Activated T-cell treated with anti-CD3 and anti-CD28 coated beads, Interleukin-2, amount 50 U/mL, for 24 hours (primary cell): ENCODE results near the gene FTMT.
"Not testable (repeated sequence)": the region's sequence is repeated elsewhere in the genome, so short reads cannot be mapped to it uniquely, and the experiment has no call there.

Experiments
- DNase-seq: peaks from one replicate; pipeline ENCODE4 v3.0.0-alpha.2; 2020
- H3K27ac Mint-ChIP-seq: 2 replicates; pipeline ENCODE4 v1.8.0; 2020; ENCODE audit warnings: mild to moderate bottlenecking, mixed read lengths
- H3K27me3 Mint-ChIP-seq: 2 replicates; pipeline ENCODE4 v1.8.0; 2020; ENCODE audit warnings: mixed read lengths
- H3K36me3 Mint-ChIP-seq: 2 replicates; pipeline ENCODE4 v1.8.0; 2020; ENCODE audit warnings: low read depth, mixed read lengths
- H3K4me1 Mint-ChIP-seq: 2 replicates; pipeline ENCODE4 v1.8.0; 2020; ENCODE audit warnings: low read depth, mixed read lengths
- H3K4me3 Mint-ChIP-seq: 2 replicates; pipeline ENCODE4 v1.8.0; 2020; ENCODE audit warnings: mild to moderate bottlenecking, moderate library complexity, mixed read lengths
- H3K9me3 Mint-ChIP-seq: 2 replicates; pipeline ENCODE4 v1.8.0; 2020; ENCODE audit warnings: mixed read lengths

FTMT gene

DNA sequence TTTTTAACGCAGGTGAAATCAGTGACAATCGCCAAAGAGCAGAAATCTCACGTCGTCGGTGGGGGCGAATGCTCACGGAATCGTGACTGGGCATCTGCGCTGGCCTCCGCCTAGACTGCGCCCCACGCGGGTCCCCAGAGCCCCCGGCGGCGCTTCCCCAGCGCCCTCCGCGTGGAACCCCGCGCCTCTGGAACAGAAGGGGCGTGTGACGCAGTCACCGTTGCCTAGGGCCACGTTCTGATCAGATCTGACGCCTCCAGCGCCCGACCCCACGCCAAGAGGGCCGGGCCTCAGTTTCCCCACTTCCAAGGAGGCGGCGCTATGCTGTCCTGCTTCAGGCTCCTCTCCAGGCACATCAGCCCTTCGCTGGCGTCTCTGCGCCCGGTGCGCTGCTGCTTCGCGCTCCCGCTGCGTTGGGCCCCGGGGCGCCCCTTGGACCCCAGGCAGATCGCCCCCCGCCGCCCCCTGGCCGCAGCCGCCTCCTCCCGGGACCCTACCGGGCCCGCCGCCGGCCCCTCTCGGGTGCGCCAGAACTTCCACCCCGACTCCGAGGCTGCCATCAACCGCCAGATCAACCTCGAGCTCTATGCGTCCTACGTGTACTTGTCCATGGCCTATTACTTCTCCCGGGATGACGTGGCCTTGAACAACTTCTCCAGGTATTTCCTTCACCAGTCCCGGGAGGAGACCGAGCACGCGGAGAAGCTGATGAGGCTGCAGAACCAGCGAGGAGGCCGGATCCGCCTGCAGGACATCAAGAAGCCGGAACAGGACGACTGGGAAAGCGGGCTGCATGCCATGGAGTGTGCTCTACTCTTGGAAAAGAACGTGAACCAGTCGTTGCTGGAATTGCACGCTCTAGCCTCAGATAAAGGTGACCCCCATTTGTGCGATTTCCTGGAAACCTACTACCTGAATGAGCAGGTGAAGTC is at the start of gene FTMT:
FTMT (plus strand) TSS at position 240 of the 932 bp plus-strand sequence; CDS start at position 322, 82 bp downstream.
- no peak for DNase-seq
- Mint-ChIP-seq H3K27ac (no peak within 1 kb of the TSS), H3K4me3 (no peak within 1 kb of the TSS), H3K36me3 (no peaks in the 10 kb centered on the region), H3K9me3 (no peaks in the 10 kb centered on the region), H3K4me1 (no peaks in the 10 kb centered on the region), H3K27me3 (no peaks in the 10 kb centered on the region)

DNA sequence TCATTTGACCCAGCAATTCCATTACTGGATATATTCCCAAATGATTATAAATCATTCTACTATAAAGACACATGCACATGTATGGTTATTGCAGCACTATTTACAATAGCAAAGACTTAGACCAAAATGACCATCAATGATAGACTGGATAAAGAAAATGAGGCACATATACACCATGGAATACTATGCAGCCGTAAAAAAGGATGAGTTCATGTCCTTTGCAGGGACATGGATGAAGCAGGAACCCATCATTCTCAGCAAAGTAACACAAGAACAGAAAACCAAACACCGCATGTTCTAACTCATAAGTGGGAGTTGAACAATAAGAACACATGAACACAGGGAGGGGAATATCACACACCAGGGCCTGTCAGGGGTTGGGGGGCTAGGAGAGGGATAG is 46.4 kb upstream of the FTMT start:
- H3K4me1 Mint-ChIP-seq, H3K36me3 Mint-ChIP-seq, H3K27ac Mint-ChIP-seq, H3K9me3 Mint-ChIP-seq, H3K27me3 Mint-ChIP-seq, H3K4me3 Mint-ChIP-seq, DNase-seq: not testable (repeated sequence)

DNA sequence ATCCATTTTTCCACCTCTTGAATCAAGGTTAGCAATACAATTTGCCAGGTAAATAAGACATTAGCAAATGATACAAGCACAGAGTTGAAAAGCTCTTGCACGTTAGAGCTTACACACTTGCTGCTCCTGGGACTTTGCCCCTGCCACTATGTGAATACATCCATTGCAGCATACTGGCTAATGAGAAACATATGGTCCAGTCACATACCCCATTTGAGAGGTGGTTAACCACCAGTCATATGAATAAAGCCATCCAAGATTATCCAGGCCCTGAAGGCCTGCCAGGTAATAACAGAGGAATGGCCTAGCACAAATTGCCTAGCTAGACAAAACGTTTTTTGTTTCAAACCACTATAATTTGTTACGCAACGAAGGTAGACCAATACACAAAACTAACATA is 45.8 kb upstream of the FTMT start:
- Mint-ChIP-seq H3K36me3 (no peaks in the 10 kb centered on the region), H3K27ac (no peak overlapping the region), H3K4me1 (no peaks in the 10 kb centered on the region), H3K27me3 (no peaks in the 10 kb centered on the region), H3K9me3 (peaks cover 4% of the 10 kb centered on the region), H3K4me3 (no peak overlapping the region)
- DNase-seq, result no peak

DNA sequence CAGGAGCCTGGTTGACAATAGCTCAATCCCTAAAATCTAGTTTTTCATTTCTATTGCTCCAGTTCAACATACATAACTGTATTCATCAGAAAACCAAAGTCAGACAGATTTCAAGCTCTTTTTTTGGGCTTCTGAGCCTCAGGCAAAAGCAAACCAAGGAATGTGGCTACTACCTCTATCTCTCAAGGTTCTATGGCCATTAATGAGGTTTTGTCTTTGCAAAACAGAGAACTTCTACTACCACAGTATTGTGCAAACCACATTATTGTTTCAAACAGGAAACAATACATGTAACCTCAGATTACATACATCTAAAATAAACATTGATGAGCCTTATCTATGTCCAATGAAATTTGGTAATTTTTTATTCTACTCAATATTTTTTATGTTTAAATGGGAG is 35.5 kb upstream of the FTMT start:
- Mint-ChIP-seq H3K36me3 (no peaks in the 10 kb centered on the region), H3K27me3 (no peaks in the 10 kb centered on the region), H3K27ac (no peak overlapping the region), H3K4me1 (no peaks in the 10 kb centered on the region), H3K4me3 (no peak overlapping the region), H3K9me3 (peaks cover 7% of the 10 kb centered on the region)
- no peak for DNase-seq

DNA sequence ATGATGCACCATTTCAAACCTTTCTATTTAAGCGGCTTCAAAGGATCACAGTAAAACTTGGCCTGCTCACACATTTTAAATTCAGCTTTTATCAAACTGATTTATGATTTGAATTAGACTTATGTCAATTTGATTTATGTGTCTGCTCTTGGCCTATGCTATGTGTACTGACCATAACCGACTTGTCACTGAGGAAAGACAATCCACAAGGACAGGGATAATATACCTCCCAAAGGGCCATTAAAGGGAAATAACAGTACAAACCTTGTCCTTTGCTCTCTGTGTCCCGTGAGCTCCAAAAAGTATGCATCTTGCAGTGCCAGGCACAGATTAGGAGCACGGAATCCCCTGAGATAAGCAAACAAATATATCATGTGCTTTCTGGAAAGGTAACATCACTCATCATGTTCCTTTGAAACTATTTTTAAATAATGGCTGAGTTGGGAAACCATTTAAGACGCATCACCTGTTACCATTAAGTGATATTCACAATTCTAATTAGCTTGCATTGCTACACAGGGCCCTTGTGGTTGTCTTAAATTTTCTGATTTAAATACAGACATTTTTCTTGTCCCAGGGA is 31.9 kb upstream of the FTMT start:
- Mint-ChIP-seq H3K9me3 (peaks cover 8% of the 10 kb centered on the region), H3K27me3 (no peaks in the 10 kb centered on the region), H3K27ac (no peak overlapping the region), H3K36me3 (no peaks in the 10 kb centered on the region), H3K4me3 (no peak overlapping the region), H3K4me1 (no peaks in the 10 kb centered on the region)
- no peak for DNase-seq

- Mint-ChIP-seq H3K27me3 (peaks cover 2% of the 10 kb centered on the region), H3K27ac (no peak overlapping the region), H3K4me3 (no peak overlapping the region), H3K4me1 (no peaks in the 10 kb centered on the region), H3K9me3 (no peaks in the 10 kb centered on the region), H3K36me3 (no peaks in the 10 kb centered on the region)
- no peak for DNase-seq
Observed at GRCh38 chr5:121833617-121834016, 18.1 kb upstream of the FTMT start.

GRCh38 chr5:121834021-121834420 is 17.7 kb upstream of the FTMT start:
- Mint-ChIP-seq H3K27ac (no peak overlapping the region), H3K9me3 (no peaks in the 10 kb centered on the region), H3K27me3 (peaks cover 2% of the 10 kb centered on the region), H3K4me3 (no peak overlapping the region), H3K4me1 (no peaks in the 10 kb centered on the region), H3K36me3 (no peaks in the 10 kb centered on the region)
- DNase-seq, result no peak

DNA sequence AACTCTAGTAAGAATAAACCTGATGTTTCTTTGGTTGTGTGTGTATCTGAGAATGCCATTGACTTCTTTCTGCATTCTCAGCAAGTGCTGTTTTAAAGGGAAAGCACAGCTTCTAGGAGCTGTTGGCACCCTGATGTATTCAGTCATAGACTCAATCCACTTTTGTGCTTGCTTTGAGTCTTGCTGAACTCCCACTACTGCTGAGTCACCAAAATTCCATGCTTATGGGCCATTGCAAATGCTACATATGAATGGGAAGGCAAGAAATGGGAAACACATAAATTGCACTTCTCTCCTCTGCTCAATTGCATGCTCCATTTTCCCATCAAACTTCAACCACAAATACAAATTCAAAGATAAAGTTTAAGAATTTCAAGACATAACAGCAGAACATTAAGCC is 9.8 kb upstream of the FTMT start:
- no peak overlapping the region for H3K27ac Mint-ChIP-seq
- H3K27me3 Mint-ChIP-seq, result no peaks in the 10 kb centered on the region
- DNase-seq, result no peak
- no peaks in the 10 kb centered on the region for H3K36me3 Mint-ChIP-seq
- H3K9me3 Mint-ChIP-seq, result peaks cover 2% of the 10 kb centered on the region
- H3K4me1 Mint-ChIP-seq, result no peaks in the 10 kb centered on the region
- H3K4me3 Mint-ChIP-seq, result no peak overlapping the region

DNA sequence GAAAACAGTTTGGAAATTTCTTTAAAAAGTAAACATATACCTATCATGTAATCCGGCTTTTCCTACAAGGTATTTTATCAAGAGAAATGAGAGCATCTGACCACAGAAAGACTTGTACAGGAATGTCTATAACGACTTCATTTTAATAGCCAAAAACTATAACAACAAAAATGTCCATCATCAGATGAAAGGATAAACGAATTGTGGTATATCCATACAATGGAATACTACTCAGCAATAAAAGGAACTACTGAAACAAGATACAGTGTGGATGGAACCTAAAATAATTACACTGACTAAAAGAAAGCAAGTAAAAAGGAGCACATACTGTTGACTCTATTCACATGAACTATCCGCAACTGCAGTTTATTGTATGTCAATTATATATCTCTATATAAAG is 1.4 kb upstream of the FTMT start:
- no peak for DNase-seq
- H3K4me3 Mint-ChIP-seq, result no peak overlapping the region
- no peaks in the 10 kb centered on the region for H3K36me3 Mint-ChIP-seq
- H3K27me3 Mint-ChIP-seq, result no peaks in the 10 kb centered on the region
- no peaks in the 10 kb centered on the region for H3K9me3 Mint-ChIP-seq
- no peaks in the 10 kb centered on the region for H3K4me1 Mint-ChIP-seq
- no peak overlapping the region for H3K27ac Mint-ChIP-seq

DNA sequence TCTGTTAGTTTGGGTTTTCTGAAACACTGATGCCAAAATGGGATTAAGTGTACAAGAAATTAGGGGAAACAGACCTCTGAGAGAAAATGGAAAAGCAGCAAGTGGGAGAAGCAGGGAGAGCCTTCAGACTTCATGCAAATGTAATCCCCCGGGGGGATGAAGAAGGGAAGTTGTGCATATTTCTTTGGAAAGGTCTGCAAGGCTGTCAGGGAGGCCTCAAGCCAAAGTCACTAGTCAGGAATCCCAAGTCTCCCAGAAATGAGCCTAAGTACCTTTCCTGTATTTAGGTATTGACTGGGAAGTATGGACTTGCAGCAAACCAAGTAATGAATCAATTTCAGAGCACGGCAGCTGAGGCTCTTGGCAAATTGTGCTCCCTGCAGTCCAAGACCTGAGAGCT is 2.2 kb downstream of the FTMT start:
- Mint-ChIP-seq H3K4me3 (no peak overlapping the region), H3K9me3 (no peaks in the 10 kb centered on the region), H3K27me3 (no peaks in the 10 kb centered on the region), H3K27ac (no peak overlapping the region), H3K4me1 (no peaks in the 10 kb centered on the region), H3K36me3 (no peaks in the 10 kb centered on the region)
- DNase-seq, result no peak

GRCh38 chr5:121862801-121863200 is 11.1 kb downstream of the FTMT start:
- Mint-ChIP-seq H3K9me3 (no peaks in the 10 kb centered on the region), H3K27me3 (no peaks in the 10 kb centered on the region), H3K4me3 (no peak overlapping the region), H3K27ac (no peak overlapping the region), H3K36me3 (no peaks in the 10 kb centered on the region), H3K4me1 (no peaks in the 10 kb centered on the region)
- DNase-seq, result no peak

- no peak overlapping the region for H3K27ac Mint-ChIP-seq
- H3K4me1 Mint-ChIP-seq, result no peaks in the 10 kb centered on the region
- no peaks in the 10 kb centered on the region for H3K9me3 Mint-ChIP-seq
Observed at GRCh38 chr5:121863753-121864285, 12.1 kb downstream of the FTMT start.

DNA sequence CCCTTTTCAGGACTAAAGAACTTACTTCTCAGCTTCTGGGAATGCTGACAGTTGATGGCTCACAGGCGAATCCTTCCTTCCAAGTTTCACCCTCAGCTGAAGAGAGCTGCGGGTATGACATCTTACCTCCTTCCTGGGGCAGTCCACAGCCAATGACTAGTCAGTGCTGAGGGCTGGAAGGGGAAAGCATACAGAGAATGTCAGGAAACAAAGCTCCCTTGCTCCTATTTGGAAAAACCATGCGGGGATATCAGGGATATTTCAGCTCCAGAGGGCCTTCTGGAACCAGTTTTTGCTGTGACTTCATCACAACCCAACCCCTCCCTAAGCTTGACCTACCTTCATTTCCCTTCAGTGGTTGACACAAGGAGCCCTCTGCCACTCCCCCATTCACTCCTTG is 15.7 kb downstream of the FTMT start:
- no peak overlapping the region for H3K27ac Mint-ChIP-seq

More at GRCh38 chr5:121863753-121864285, 12.1 kb downstream of the FTMT start:
- Mint-ChIP-seq H3K36me3 (no peaks in the 10 kb centered on the region), H3K27me3 (no peaks in the 10 kb centered on the region), H3K4me3 (no peak overlapping the region)
- DNase-seq, result no peak

DNA sequence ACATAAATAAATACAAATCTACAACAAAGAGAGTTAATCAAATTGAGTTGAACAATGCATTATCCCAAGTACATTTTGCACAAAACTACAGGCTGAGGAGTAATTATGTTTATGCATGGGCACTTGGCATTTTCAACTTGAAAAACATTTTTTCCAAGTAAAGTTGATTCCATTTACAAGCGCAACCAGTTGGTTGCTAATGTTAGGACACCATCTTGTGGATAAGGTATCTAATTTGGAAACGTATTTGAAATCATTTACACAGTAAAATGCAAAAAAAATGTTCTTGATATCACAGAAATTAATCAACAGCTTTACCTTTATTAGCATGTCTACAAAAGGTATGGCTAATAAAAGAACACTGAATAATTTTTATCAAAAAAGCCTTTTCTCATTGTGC is 18.8 kb downstream of the FTMT start:
- H3K4me1 Mint-ChIP-seq, result no peaks in the 10 kb centered on the region
- no peaks in the 10 kb centered on the region for H3K36me3 Mint-ChIP-seq
- H3K27ac Mint-ChIP-seq, result no peak overlapping the region
- no peaks in the 10 kb centered on the region for H3K9me3 Mint-ChIP-seq
- no peak for DNase-seq
- H3K4me3 Mint-ChIP-seq, result no peak overlapping the region
- H3K27me3 Mint-ChIP-seq, result no peaks in the 10 kb centered on the region

More for the DNA sequence above, 15.7 kb downstream of the FTMT start:
- no peak for DNase-seq
- no peaks in the 10 kb centered on the region for H3K36me3 Mint-ChIP-seq
- H3K4me3 Mint-ChIP-seq, result no peak overlapping the region
- H3K4me1 Mint-ChIP-seq, result no peaks in the 10 kb centered on the region
- H3K27me3 Mint-ChIP-seq, result no peaks in the 10 kb centered on the region
- no peaks in the 10 kb centered on the region for H3K9me3 Mint-ChIP-seq

DNA sequence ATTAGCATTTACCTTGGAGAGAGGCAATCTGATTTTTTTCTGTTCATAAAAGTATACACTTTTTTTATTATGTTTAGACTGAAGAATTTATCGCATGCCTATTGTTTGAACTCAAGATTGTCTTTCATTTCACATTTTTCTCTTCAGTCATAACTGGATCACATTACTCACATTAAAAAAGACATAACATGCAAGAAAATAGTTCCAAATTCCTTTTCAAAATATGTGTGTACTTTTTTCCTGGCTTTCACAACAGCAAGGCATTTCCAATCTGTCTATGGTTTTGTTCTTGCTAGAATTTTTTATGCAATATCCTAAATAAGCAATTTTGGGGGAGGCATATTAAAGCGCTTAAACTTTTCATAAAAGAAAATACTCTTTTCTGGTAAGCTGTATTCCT is 21.2 kb downstream of the FTMT start:
- no peaks in the 10 kb centered on the region for H3K36me3 Mint-ChIP-seq
- DNase-seq, result no peak
- no peak overlapping the region for H3K4me3 Mint-ChIP-seq
- no peaks in the 10 kb centered on the region for H3K9me3 Mint-ChIP-seq
- H3K27me3 Mint-ChIP-seq, result no peaks in the 10 kb centered on the region
- H3K27ac Mint-ChIP-seq, result no peak overlapping the region
- no peaks in the 10 kb centered on the region for H3K4me1 Mint-ChIP-seq
